Activated T-helper 2 cell treated with anti-CD3 and anti-CD28 coated beads, Interferon-gamma antibody, Interleukin-2, Interleukin-4, amounts not matched to agents 10 μg/mL and 5 μg/mL and 100 μg/mL, durations not matched to agents 14 hours and 24 hours and 36 hours (primary cell): Measurements from ENCODE around the gene MTF1. TPM values are rescaled to one million over a fixed set of nuclear protein-coding genes. Genes with fewer than 3 reads are reported as not detected.
"Not testable (repeated sequence)": the region's sequence is repeated elsewhere in the genome, so short reads cannot be mapped to it uniquely, and the experiment has no call there.

Source experiments
- DNase-seq: peaks from one replicate; pipeline ENCODE4 v3.0.0; 2021; ENCODE audit warnings: low spot score
- H3K27ac Mint-ChIP-seq: one replicate; pipeline ENCODE4 v1.8.0; 2021; ENCODE audit warnings: mixed read lengths
- H3K27me3 Mint-ChIP-seq: one replicate; pipeline ENCODE4 v1.8.0; 2021; ENCODE audit warnings: low read depth, mixed read lengths
- H3K36me3 Mint-ChIP-seq: one replicate; pipeline ENCODE4 v1.8.0; 2021; ENCODE audit warnings: low read depth, mixed read lengths
- H3K4me1 Mint-ChIP-seq: one replicate; pipeline ENCODE4 v1.8.0; 2021; ENCODE audit warnings: low read depth, mixed read lengths
- H3K4me3 Mint-ChIP-seq: one replicate; pipeline ENCODE4 v1.8.0; 2021; ENCODE audit warnings: low read depth, mild to moderate bottlenecking, moderate library complexity, mixed read lengths
- H3K9me3 Mint-ChIP-seq: one replicate; pipeline ENCODE4 v1.8.0; 2021; ENCODE audit warnings: mixed read lengths
- intact Hi-C: fragments of 100-400 bp; cut with micrococcal nuclease; formaldehyde crosslinking; loops from one replicate; pipeline ENCODE4 v1.15.1; 2023
- total RNA-seq: library from RNA; stranded (reverse); gene quantifications from 2 replicates; pipeline ENCODE4 v1.2.3, GENCODE V29; 2022

MTF1 gene
- 24.8 and 27.8 TPM in 2 replicates for total RNA-seq

DNA sequence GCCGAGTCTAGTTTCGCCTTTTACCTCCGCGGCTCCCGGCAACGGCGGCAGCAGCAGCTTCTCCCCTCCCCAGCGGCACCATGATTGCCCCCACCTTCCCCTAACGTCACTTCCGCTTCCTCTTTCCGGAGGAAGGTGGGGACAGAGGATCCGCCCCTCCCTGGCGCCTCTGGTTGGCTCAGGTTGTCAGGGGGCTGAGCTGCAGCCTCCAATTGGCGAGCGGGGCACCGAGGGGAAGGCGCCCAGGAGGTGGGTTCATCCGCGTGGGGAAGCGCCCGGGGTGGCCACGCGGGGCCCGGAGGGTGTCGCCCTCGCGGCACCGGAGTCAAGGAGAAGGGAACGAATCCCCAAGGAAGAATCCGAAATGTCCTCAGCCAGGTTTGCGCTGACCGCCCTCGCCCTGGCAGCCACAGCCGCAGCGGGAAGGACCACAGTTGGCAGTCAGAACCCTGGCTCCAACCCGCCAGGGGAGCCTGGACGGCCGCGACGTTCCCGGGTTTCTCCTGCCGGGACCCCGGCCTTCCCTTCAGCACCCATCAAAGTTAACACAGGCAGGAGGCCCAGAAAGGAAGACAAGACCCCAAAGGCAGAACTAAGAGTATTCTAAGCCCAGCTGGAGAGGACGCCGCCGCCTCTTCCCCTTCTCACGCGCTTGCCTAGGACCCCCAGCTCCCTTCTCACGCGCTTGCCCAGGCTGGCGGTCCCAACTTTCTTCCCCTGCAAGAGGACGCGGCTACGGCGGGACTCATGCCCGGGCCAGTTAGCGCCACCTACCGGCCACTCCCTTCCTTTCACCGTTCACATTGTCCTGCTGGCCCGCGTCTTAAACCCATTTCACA, at the start of gene MTF1:
Gene MTF1 (minus strand): TSS at position 86 of the 839 bp plus-strand sequence. CDS start 1,934 bp downstream, outside the sequence.
- intact Hi-C loops = loop anchor here (1.0 to 2.0 kb wide), 3 partner anchors 48 to 169 kb away; partner anchors contain the start of gene YRDC
- peak; percentile 96 for DNase-seq
- H3K36me3 Mint-ChIP-seq = peaks cover 34% of the 10 kb centered on the region
- H3K27me3 Mint-ChIP-seq = no peaks in the 10 kb centered on the region
- peaks cover 26% of the 10 kb centered on the region for H3K4me1 Mint-ChIP-seq
- peak within 1 kb of the TSS; percentile 88 for H3K4me3 Mint-ChIP-seq
- H3K27ac Mint-ChIP-seq = peak within 1 kb of the TSS; percentile 89
- no peaks in the 10 kb centered on the region for H3K9me3 Mint-ChIP-seq

GRCh38 chr1:37908531-37908930, 49.1 kb upstream of the MTF1 start:
- intact Hi-C loops, H3K27me3 Mint-ChIP-seq, H3K4me3 Mint-ChIP-seq, H3K4me1 Mint-ChIP-seq, DNase-seq, H3K27ac Mint-ChIP-seq, H3K36me3 Mint-ChIP-seq: not testable (repeated sequence)
- peaks cover 36% of the 10 kb centered on the region for H3K9me3 Mint-ChIP-seq

- H3K27ac Mint-ChIP-seq, intact Hi-C loops, DNase-seq, H3K27me3 Mint-ChIP-seq, H3K4me1 Mint-ChIP-seq, H3K4me3 Mint-ChIP-seq: not testable (repeated sequence)
- Mint-ChIP-seq H3K9me3 (peaks cover 36% of the 10 kb centered on the region), H3K36me3 (peaks cover 16% of the 10 kb centered on the region)
Observed at GRCh38 chr1:37907416-37908125, 48.2 kb upstream of the MTF1 start.

- H3K4me3 Mint-ChIP-seq, intact Hi-C loops, DNase-seq, H3K27me3 Mint-ChIP-seq, H3K27ac Mint-ChIP-seq, H3K4me1 Mint-ChIP-seq: not testable (repeated sequence)
- H3K9me3 Mint-ChIP-seq = peaks cover 36% of the 10 kb centered on the region
- H3K36me3 Mint-ChIP-seq = peaks cover 18% of the 10 kb centered on the region
Observed at GRCh38 chr1:37906591-37906990, 47.2 kb upstream of the MTF1 start.

- Mint-ChIP-seq H3K36me3 (peaks cover 23% of the 10 kb centered on the region), H3K4me1 (peaks cover 8% of the 10 kb centered on the region), H3K27me3 (no peaks in the 10 kb centered on the region), H3K27ac (no peak overlapping the region), H3K9me3 (peaks cover 36% of the 10 kb centered on the region), H3K4me3 (no peak overlapping the region)
- intact Hi-C loops = no loop called here
- DNase-seq = no peak
Observed at GRCh38 chr1:37905727-37906126, 46.3 kb upstream of the MTF1 start.

- H3K4me3 Mint-ChIP-seq, H3K27ac Mint-ChIP-seq, DNase-seq, intact Hi-C loops, H3K4me1 Mint-ChIP-seq, H3K27me3 Mint-ChIP-seq: not testable (repeated sequence)
- H3K9me3 Mint-ChIP-seq = peaks cover 24% of the 10 kb centered on the region
- peaks cover 23% of the 10 kb centered on the region for H3K36me3 Mint-ChIP-seq
Observed at GRCh38 chr1:37903921-37904320, 44.5 kb upstream of the MTF1 start.

DNA sequence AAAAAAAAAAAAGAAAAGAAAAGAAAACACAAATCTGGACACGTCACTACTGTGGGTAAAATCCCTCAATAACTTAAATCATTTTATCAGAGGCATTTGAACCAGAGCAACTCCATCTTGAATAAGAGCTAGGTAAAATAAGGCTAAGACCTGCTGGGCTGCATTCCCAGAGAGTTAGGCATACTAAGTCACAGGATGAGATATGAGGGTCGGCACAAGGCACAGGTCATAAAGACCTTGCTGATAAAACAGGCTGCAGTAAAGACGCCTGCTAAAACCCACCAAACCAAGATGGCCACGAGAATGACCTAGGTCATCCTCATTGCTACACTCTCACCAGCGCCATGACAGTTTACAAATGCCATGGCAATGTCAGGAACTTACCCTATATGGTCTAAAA, 43.6 kb upstream of the MTF1 start:
- intact Hi-C loops = no loop called here
- no peak overlapping the region for H3K4me3 Mint-ChIP-seq
- H3K36me3 Mint-ChIP-seq = peaks cover 23% of the 10 kb centered on the region
- peaks cover 8% of the 10 kb centered on the region for H3K4me1 Mint-ChIP-seq
- H3K27ac Mint-ChIP-seq = no peak overlapping the region
- peaks cover 14% of the 10 kb centered on the region for H3K9me3 Mint-ChIP-seq
- H3K27me3 Mint-ChIP-seq = no peaks in the 10 kb centered on the region
- DNase-seq = no peak

DNA sequence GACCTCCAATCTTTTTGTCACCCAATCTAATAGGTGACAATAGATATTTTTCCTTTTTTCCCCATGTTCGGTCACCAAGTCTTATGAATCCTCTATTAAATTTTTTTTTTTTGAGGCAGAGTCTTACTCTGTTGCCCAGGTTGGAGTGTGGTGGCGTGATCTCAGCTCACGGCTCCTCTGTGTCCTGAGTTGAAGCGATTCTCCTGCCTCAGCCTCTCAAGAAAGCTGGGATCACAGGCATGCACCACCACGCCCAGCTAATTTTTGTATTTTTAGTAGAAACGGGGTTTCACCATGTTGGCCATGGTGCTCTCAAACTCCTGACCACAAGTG, 42.5 kb upstream of the MTF1 start:
- H3K36me3 Mint-ChIP-seq = peaks cover 19% of the 10 kb centered on the region
- H3K9me3 Mint-ChIP-seq = peaks cover 6% of the 10 kb centered on the region
- H3K27ac Mint-ChIP-seq = peak overlapping the region; percentile 44
- no peaks in the 10 kb centered on the region for H3K27me3 Mint-ChIP-seq
- H3K4me1 Mint-ChIP-seq = peaks cover 8% of the 10 kb centered on the region
- intact Hi-C loops = no loop called here
- DNase-seq = no peak
- no peak overlapping the region for H3K4me3 Mint-ChIP-seq

DNA sequence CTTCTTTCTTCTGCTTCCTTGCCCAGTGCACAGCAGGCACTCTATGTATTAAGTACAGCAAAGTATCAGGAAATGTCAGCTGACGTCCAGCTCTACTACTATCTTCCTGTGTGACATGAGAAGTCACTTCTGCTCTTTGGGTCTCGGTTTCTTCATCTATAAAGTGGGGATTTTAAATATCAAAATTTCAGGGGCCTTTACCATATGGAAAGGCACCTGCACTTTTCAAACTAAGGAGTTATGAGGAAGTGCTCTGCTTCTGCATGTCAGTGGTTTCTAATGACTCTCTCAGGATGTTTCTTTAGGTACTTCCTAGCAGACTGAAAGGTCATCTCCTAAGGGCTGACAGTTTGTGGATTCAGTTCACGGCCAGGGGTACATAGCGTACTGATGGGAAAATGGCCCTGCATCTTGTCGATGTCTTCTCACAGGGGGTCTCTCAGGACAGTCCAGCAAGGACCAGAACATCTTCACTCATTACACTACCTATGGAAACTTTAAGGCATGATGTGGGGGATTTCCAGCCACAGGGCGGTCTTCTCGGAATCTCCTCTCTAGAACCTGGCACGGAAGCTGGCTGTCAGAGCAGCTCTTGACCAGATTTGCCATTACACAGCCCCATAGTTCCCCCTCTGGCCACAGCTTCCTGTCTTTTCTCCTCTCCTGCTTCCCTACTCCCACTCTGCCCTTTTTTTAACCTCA, 42.0 kb upstream of the MTF1 start:
- H3K4me3 Mint-ChIP-seq = no peak overlapping the region
- intact Hi-C loops = no loop called here
- no peak for DNase-seq
- H3K27me3 Mint-ChIP-seq = no peaks in the 10 kb centered on the region
- H3K36me3 Mint-ChIP-seq = peaks cover 17% of the 10 kb centered on the region
- H3K9me3 Mint-ChIP-seq = peaks cover 3% of the 10 kb centered on the region
- H3K4me1 Mint-ChIP-seq = peaks cover 8% of the 10 kb centered on the region
- H3K27ac Mint-ChIP-seq = peak overlapping the region; percentile 44

DNA sequence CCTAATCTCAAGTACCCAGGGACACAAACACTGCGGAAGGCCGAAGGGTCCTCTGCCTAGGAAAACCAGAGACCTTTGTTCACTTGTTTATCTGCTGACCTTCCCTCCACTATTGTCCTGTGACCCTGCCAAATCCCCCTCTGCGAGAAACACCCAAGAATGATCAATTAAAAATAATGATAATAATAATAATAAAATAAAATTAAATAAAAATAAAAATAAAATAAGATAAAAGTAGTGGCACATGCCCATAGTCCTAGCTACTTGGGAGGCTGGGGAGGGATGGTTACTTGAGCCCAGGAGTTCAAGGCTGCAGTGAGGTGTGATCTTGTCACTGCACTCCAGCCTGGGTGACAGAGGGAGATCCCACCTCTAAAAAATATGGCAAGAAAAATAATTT, 38.2 kb upstream of the MTF1 start:
- H3K27ac Mint-ChIP-seq, H3K9me3 Mint-ChIP-seq, H3K4me1 Mint-ChIP-seq, H3K27me3 Mint-ChIP-seq, H3K4me3 Mint-ChIP-seq, DNase-seq, intact Hi-C loops: not testable (repeated sequence)
- H3K36me3 Mint-ChIP-seq = peaks cover 12% of the 10 kb centered on the region

GRCh38 chr1:37893673-37894072, 34.3 kb upstream of the MTF1 start:
- H3K27ac Mint-ChIP-seq = no peak overlapping the region
- DNase-seq = no peak
- no peaks in the 10 kb centered on the region for H3K9me3 Mint-ChIP-seq
- H3K36me3 Mint-ChIP-seq = peaks cover 14% of the 10 kb centered on the region
- intact Hi-C loops = no loop called here
- H3K4me1 Mint-ChIP-seq = no peaks in the 10 kb centered on the region
- H3K4me3 Mint-ChIP-seq = no peak overlapping the region
- no peaks in the 10 kb centered on the region for H3K27me3 Mint-ChIP-seq

DNA sequence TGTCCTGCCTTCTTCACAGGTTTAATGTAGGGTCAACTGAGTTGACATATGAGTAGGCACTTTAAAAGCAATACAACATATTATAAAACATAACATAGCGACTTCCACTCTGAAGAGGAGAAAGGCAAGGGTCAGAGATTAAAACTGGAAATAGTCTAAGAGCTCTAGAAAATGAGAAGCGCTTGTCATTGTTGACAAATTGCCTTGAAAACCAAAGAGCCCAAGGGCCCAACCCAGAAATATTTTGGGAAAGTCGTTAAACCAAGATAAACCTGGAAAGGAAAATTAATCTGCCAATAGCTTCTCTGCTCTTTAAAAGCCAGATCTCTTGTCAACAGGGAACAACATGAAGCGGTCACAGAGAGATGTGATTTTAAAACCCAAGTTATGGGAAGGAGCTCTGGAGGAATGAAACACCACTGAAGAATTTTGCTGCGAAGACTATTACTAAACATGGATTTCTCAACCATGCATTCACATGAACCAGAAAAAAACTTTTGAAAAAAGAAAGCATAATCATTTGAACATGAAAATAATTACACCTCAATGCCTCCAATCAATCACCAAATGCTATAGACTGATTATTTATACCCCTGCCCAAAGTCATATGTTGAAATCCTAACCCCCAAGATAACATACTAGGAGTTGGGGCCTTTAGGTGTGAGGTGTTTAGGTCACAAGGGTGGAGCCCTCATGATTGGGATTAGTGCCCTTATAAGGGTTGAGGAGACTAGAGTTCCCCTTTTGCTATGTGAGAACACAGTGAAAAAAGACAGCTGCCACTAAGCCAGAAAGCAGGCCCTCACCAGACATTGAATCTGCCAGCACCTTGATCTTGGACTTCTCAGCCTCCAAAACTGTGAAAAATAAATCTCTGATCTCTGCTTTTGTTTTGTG, 33.0 kb upstream of the MTF1 start:
- Mint-ChIP-seq H3K9me3 (no peaks in the 10 kb centered on the region), H3K4me3 (no peak overlapping the region), H3K4me1 (no peaks in the 10 kb centered on the region), H3K36me3 (peaks cover 23% of the 10 kb centered on the region), H3K27me3 (no peaks in the 10 kb centered on the region), H3K27ac (no peak overlapping the region)
- intact Hi-C loops = no loop called here
- no peak for DNase-seq
